Muscle layer of colon (tissue), 2 donors: ENCODE data around the gene FKBP4.

ENCODE experiments used
- H3K27ac ChIP-seq: one replicate; pipeline ENCODE4 v1.7.0; 2013; ENCODE audit warnings: low read depth, mild to moderate bottlenecking, low read length, moderate library complexity
- H3K27me3 ChIP-seq, 2 donors: one replicate each; pipeline ENCODE4 v1.7.0; 2013; ENCODE audit warnings: low read length in 2 of 2, mild to moderate bottlenecking in 2 of 2; ENCODE audit not compliant: insufficient read depth in 2 of 2, control insufficient read depth in 1 of 2
- H3K36me3 ChIP-seq: one replicate; pipeline ENCODE4 v1.7.0; 2013; ENCODE audit warnings: mild to moderate bottlenecking, low read length; ENCODE audit not compliant: insufficient read depth
- H3K4me1 ChIP-seq: one replicate; pipeline ENCODE4 v1.7.0; 2013; ENCODE audit warnings: mild to moderate bottlenecking, low read length; ENCODE audit not compliant: insufficient read depth
- H3K4me3 ChIP-seq, 2 donors: one replicate each; pipeline ENCODE4 v1.7.0; 2013; ENCODE audit warnings: low read length in 2 of 2, low read depth in 1 of 2, mild to moderate bottlenecking in 1 of 2, moderate library complexity in 1 of 2
- H3K9ac ChIP-seq: one replicate; pipeline ENCODE4 v1.7.0; 2013; ENCODE audit warnings: low read length
- H3K9me3 ChIP-seq: one replicate; pipeline ENCODE4 v1.7.0; 2013; ENCODE audit warnings: mild to moderate bottlenecking, low read length
- donor health status: abdominal sarcoma.
- donor health status: Adenocarcinoma of cecum.

FKBP4 gene

DNA sequence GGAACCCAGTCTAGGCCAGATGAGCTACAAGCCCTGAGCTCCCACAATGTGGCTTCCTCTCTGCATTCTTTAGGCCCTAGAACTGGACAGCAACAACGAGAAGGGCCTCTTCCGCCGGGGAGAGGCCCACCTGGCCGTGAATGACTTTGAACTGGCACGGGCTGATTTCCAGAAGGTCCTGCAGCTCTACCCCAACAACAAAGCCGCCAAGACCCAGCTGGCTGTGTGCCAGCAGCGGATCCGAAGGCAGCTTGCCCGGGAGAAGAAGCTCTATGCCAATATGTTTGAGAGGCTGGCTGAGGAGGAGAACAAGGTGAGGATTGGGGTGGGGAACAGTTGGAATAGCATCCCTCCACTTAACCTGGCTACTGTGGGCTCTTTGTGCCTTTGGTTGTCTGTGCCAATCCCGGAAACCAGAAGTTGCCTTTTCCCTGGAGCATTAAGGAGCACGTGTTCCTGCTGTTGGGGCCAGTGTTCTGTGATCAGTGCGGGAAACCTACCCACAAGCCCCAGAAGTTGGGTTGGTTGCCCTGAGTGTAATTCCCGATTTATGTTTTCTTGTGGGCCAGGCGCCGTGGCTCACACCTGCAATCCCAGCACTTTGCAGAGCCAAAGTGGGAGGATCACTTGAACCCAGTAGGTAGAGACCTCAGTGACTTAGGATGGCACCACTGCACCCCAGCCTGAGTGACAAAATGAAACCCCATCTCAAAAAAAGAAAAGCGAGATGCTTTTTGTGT is 6.4 kb downstream of the FKBP4 start:
- Histone ChIP-seq H3K9me3 (no peaks in the 10 kb centered on the region), H3K27ac (no peak overlapping the region), H3K36me3 (peaks cover 67% of the 10 kb centered on the region), H3K9ac (no peak overlapping the region), H3K27me3 (no peaks in the 10 kb centered on the region), H3K4me1 (peaks cover 43% of the 10 kb centered on the region), H3K4me3 (no peak overlapping the region)

DNA sequence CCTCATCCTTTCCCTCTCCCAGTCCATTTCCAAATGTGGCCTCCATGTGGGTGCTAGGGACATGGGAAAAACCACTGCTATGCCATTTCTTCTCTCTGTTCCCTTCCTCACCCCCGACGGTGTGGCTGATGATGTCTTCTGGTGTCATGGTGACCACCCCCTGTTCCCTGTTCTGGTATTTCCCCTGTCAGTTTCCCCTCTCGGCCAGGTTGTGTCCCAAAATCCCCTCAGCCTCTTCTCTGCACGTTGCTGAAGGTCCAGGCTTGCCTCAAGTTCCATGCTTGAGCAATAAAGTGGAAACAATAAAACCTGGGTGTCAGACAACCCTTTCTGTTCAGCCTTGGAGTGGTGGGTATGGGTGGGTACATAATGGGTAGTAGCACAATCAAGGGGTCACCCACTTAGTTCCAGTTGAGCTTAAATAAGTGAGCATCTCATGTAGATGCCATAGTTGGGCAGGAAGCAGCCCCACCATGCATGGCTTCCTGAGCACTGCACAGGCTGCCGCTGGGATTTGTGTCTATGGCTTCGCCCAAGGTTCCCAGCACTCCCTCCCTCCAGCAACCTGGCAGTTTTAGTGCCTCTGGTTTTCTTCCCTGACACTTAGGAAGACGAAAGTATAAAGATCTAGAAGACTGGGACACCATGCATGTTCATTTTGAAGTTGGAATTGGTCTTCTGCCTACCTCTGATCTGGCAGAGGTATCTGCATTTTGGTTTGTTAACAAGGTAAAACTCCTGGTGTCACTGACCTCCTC is 9.0 kb downstream of the FKBP4 start:
- no peak overlapping the region for H3K27ac ChIP-seq
- H3K4me3 ChIP-seq, result no peak overlapping the region
- H3K9me3 ChIP-seq, result no peaks in the 10 kb centered on the region
- H3K36me3 ChIP-seq, result peaks cover 48% of the 10 kb centered on the region
- H3K9ac ChIP-seq, result no peak overlapping the region
- H3K27me3 ChIP-seq, result no peaks in the 10 kb centered on the region
- H3K4me1 ChIP-seq, result peaks cover 25% of the 10 kb centered on the region

DNA sequence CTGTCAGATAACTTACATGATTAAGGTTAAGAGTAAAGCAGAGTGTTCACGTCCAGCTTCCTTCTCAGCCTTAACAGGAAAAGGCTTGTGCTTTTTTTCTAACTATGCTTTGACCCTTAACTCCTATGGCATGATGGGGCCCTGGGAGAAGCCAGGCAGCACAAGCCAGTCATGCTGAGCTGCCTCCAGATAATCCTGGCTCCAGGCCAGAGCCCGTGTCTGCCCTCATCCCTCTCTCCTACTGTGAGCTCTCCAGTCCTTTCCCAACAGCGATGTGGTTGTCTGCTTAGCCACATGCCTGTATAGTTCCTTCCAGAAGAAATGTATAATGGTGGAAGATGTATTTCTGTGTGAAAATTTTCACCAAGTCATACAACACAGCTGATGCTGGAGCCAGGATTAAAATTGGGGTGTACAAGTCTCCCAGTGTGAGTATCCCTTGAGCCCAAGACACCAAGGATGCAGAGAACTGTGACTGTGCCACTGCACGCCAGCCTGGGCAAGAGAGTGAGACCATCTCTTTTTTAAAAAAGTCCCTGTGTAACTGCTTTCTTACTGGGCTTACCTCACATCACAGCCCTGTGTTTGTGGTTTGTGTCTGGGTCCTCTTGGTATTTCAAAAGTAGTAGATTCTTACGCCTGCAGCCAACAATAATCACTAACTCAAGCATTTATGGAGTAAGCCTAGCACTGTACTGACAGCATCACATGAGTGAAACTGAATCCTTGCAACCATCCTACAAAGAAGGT is 9.8 kb downstream of the FKBP4 start:
- Histone ChIP-seq H3K4me3 (no peak overlapping the region), H3K27ac (no peak overlapping the region), H3K36me3 (peaks cover 40% of the 10 kb centered on the region), H3K9me3 (no peaks in the 10 kb centered on the region), H3K27me3 (no peaks in the 10 kb centered on the region), H3K9ac (no peak overlapping the region), H3K4me1 (peaks cover 25% of the 10 kb centered on the region)

DNA sequence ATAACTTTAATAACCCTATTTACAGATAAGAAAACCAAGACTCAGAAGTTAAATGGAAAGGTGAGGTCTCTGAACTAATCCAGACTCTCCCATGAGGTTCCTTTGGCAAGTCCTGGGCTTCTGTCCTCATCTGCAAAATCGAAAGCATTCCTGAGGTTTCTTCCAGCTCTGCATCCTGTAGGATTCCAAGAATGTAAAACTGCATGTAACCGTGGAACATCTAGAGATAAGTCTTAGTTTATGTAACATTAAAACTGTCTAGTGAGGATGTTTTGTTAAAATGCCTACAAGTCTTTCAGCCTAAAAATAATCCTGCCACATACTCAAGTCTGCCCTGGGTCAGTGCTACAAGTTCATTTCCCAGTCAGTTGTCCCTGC is 10.4 kb downstream of the FKBP4 start:
- H3K36me3 ChIP-seq, result peaks cover 35% of the 10 kb centered on the region
- no peak overlapping the region for H3K4me3 ChIP-seq
- H3K9me3 ChIP-seq, result no peaks in the 10 kb centered on the region
- no peaks in the 10 kb centered on the region for H3K27me3 ChIP-seq
- no peak overlapping the region for H3K27ac ChIP-seq
- peaks cover 25% of the 10 kb centered on the region for H3K4me1 ChIP-seq
- H3K9ac ChIP-seq, result no peak overlapping the region

DNA sequence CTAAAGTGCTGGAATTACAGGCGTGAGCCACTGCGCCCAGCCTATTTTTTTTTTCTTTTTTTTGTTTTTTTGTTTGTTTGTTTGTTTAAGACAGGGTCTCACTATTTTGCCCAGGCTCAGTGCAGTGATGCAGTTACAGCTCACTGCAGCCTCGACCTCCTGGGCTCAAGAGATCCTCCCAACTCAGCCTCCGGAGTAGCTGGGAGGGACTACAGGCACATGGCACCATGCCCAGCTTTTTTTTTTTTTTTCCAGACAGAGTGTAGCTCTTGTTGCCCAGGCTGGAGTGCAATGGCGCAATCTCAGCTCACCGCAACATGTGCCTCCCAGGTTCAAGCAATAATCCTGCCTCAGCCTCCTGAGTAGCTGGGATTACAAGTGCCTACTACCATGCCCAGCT is 11.9 kb downstream of the FKBP4 start:
- Histone ChIP-seq H3K4me1 (peaks cover 19% of the 10 kb centered on the region), H3K9me3 (no peaks in the 10 kb centered on the region), H3K4me3 (no peak overlapping the region), H3K36me3 (peaks cover 20% of the 10 kb centered on the region), H3K9ac (no peak overlapping the region), H3K27me3 (no peaks in the 10 kb centered on the region), H3K27ac (no peak overlapping the region)

DNA sequence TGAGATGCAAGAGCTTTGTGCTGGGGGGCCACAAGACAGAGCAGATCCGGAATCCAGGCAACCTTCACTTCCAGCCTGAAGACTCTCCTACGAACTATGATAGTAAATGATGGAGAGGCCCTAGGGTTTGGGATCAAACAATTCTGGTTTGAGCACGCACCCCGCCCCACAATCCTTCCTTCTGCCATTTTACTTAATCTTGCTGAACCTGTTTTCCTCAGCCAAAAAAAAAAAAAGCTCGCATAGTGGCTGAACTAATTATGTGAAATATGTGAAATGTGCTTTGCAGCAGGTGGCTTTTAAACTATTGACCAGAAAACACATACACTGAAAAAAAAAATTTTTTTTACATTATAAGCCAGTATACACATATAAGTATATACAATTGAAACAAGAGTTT is 17.0 kb downstream of the FKBP4 start:
- Histone ChIP-seq H3K27me3 (no peaks in the 10 kb centered on the region), H3K4me1 (peaks cover 11% of the 10 kb centered on the region), H3K4me3 (peak overlapping the region in 1 of 2 donors; percentile 100), H3K9me3 (no peaks in the 10 kb centered on the region), H3K9ac (peak overlapping the region; percentile 65), H3K27ac (no peak overlapping the region), H3K36me3 (peaks cover 2% of the 10 kb centered on the region)

DNA sequence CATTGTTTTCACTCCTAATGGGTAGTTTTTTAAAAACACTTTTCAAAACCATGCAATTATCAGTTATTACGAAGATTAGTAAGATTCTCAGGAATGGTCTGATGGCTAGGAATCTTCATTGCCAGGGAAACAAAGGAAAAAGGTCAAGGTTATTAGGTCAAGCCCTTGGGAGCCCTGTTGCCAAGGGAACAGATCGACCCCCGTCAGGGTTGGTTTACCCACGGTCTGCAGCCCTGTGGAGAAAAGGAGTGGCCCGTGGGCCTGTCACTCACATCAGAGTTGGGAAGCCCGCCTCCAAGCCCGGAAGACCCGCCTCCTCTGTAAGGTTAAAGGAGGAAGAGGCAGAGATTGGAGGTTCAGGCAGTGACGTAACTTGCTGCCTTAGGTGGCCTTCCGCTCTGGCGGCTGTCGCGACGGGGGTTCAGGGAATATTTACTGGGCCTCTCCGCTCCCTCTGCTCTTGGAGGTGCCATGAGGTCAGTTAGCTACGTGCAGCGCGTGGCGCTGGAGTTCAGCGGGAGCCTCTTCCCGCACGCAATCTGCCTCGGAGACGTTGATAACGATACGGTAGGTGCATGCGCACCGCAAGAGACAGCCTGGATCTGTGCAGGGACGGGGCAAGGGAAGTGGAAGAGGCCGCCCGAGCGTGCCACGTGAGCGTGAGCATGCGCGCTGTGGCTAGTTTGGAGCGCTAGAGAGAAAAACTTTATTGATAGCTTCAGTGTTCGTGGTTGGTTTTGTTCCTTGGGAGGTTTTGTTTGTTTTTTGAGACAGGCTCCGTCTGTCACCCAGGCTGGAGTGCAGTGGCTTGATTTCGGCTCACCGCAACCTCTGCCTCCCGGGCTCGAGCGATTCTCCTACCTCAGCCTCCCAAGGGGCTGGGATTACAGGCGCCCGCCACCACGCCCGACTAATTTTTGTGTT is 17.8 kb downstream of the FKBP4 start, which contains the start of gene ITFG2:
Gene ITFG2 (plus strand): TSS at position 379 of the 924 bp plus-strand sequence. CDS start 93 bp downstream, at position 472.
- Histone ChIP-seq H3K27ac (peak within 1 kb of the TSS; percentile 44), H3K4me3 (peak within 1 kb of the TSS; percentile 16 to 100), H3K9ac (peak within 1 kb of the TSS; percentile 65), H3K4me1 (peaks cover 11% of the 10 kb centered on the region), H3K9me3 (no peaks in the 10 kb centered on the region), H3K36me3 (peaks cover 10% of the 10 kb centered on the region), H3K27me3 (no peaks in the 10 kb centered on the region)

DNA sequence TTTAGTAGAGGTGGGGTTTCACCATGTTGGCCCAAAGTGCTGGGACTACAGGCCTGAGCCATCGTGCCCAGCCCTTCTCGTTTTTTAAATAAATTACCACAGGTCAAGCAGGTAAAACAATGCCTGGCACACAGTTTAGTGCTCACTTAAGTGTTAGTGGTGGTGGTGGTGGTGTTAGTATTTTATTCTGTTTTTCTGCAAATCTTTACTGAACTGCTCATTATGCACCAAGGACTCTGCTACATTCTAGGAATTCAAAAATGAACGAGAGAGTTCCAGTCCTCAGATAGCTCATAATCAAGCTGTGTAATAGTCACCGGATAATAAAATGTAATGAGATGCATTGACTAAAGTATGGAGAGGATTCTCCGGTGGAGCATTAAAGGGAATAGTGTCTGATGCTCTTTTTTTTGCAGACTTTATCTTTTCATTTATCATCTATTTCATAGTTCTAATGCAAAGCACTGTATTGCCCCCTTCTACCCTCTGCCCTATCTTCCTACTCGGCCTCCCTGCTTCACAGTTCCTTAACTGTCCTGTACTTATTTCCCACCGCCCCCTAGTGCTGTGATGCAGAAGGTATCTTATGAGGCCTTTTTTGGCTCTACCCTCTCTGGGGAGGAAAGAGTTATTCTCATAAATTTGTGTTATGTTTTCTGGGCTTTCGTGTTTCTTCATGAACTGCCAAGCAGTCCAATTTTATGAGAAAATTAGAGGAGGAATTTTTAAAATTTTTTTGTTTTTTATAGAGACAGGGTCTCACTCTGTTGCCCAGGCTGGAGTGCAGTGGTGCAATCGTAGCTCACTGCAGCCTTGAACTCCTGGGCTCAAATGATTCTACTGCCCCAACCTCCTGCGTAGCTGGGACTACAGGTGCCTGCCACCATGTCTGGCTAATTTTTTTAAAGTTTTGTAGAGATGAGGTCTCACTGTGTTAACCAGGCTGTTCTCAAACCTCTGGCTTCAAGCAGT is 18.7 kb downstream of the FKBP4 start:
- Histone ChIP-seq H3K9ac (peak overlapping the region; percentile 65), H3K27ac (peak overlapping the region; percentile 44), H3K27me3 (no peaks in the 10 kb centered on the region), H3K9me3 (no peaks in the 10 kb centered on the region), H3K4me3 (peak overlapping the region; percentile 16 to 100), H3K36me3 (peaks cover 19% of the 10 kb centered on the region), H3K4me1 (peaks cover 11% of the 10 kb centered on the region)

DNA sequence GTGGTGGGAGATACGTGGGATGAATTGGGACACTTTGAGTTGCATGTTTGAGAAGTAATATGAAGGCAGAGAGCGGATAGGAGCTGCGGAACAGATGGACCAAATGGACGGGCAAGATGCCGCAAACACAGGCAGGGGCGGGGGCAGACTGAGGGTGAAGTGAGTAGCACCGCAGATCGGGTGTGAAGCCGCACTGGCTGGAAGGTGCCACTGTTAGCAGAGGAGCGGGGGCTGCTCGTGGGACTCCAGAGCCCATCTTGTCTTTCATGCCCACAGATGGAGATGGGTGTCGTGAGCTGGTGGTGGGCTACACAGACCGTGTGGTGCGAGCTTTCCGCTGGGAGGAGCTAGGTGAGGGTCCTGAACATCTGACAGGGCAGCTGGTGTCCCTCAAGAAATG is 25.0 kb downstream of the FKBP4 start:
- peaks cover 73% of the 10 kb centered on the region for H3K36me3 ChIP-seq

DNA sequence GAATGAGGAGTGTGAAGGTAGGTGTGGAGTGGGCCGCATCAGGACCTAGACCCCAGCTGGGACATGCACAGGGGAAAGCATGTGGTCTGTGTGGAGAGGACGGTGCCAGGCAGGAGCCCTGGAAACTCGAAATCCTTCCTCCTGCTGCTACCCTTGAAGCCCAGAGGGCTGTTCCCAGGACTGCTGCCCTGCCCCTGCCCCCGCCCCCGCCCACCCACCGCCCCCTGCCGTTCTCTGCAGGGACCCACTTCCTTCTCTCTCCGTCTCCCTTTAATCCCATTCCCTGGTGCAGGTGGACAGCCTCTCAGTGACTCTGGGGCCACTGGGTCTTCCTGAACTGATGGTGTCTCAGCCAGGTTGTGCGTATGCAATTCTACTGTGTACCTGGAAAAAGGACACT is 25.7 kb downstream of the FKBP4 start:
- Histone ChIP-seq H3K9ac (no peak overlapping the region), H3K27me3 (no peaks in the 10 kb centered on the region), H3K4me1 (no peaks in the 10 kb centered on the region), H3K27ac (no peak overlapping the region), H3K9me3 (no peaks in the 10 kb centered on the region), H3K4me3 (no peak overlapping the region), H3K36me3 (peaks cover 79% of the 10 kb centered on the region)

More for the DNA sequence above, 25.0 kb downstream of the FKBP4 start:
- no peak overlapping the region for H3K4me3 ChIP-seq
- no peak overlapping the region for H3K27ac ChIP-seq
- no peaks in the 10 kb centered on the region for H3K4me1 ChIP-seq
- H3K9ac ChIP-seq, result no peak overlapping the region
- no peaks in the 10 kb centered on the region for H3K9me3 ChIP-seq
- no peaks in the 10 kb centered on the region for H3K27me3 ChIP-seq
